ENCODE measurements around the gene UGT1A5.

Gene UGT1A5

GRCh38 chr2:233712611-233713261 lies at the start of gene UGT1A5:
UGT1A5 (plus strand) TSS chr2:233712907; CDS start chr2:233712992, 85 bp downstream.
- DNase-seq = no peak

- no peak for DNase-seq
These were observed 48.8 kb upstream of the UGT1A5 start for GRCh38 chr2:233663911-233664310.

- DNase-seq = no peak
These were observed 44.0 kb upstream of the UGT1A5 start for GRCh38 chr2:233668605-233669260.

GRCh38 chr2:233671290-233672161 lies 41.2 kb upstream of the UGT1A5 start, which contains the start of gene UGT1A9:
UGT1A9 (plus strand) TSS chr2:233671898; CDS start chr2:233671935, 37 bp downstream.
- DNase-seq = no peak

- no peak for DNase-seq
These were observed 39.8 kb upstream of the UGT1A5 start for GRCh38 chr2:233672886-233673285.

- DNase-seq = no peak
These were observed 38.8 kb upstream of the UGT1A5 start for GRCh38 chr2:233673896-233674295.

GRCh38 chr2:233674314-233674713 lies 38.4 kb upstream of the UGT1A5 start:
- DNase-seq = no peak

GRCh38 chr2:233674995-233675394 lies 37.7 kb upstream of the UGT1A5 start:
- no peak for DNase-seq

- no peak for DNase-seq
These were observed 36.7 kb upstream of the UGT1A5 start for GRCh38 chr2:233676046-233676445.

- no peak for DNase-seq
These were observed 33.5 kb upstream of the UGT1A5 start for GRCh38 chr2:233679196-233679595.

- no peak for DNase-seq
These were observed 32.2 kb upstream of the UGT1A5 start for GRCh38 chr2:233680361-233681045.

GRCh38 chr2:233681521-233682099 lies 31.1 kb upstream of the UGT1A5 start, which contains the start of gene UGT1A7:
UGT1A7 (plus strand) TSS chr2:233681901; CDS start chr2:233681938, 37 bp downstream.
- no peak for DNase-seq

- no peak for DNase-seq
These were observed 28.1 kb upstream of the UGT1A5 start for GRCh38 chr2:233684640-233685039.

- DNase-seq = no peak
These were observed 25.8 kb upstream of the UGT1A5 start for GRCh38 chr2:233686928-233687327.

- DNase-seq = no peak
These were observed 24.4 kb upstream of the UGT1A5 start for GRCh38 chr2:233688341-233688740.

GRCh38 chr2:233689031-233689430 lies 23.7 kb upstream of the UGT1A5 start:
- no peak for DNase-seq

GRCh38 chr2:233689501-233689900 lies 23.2 kb upstream of the UGT1A5 start:
- no peak for DNase-seq

GRCh38 chr2:233690444-233690843 lies 22.3 kb upstream of the UGT1A5 start:
- DNase-seq = no peak

GRCh38 chr2:233691443-233692433 lies 21.0 kb upstream of the UGT1A5 start:
- DNase-seq = no peak

GRCh38 chr2:233692648-233693047 lies 20.1 kb upstream of the UGT1A5 start, which contains the start of gene UGT1A6:
UGT1A6 (plus strand) TSS chr2:233692890; CDS start chr2:233693005, 115 bp downstream.
- DNase-seq = no peak

GRCh38 chr2:233693963-233694362 lies 18.7 kb upstream of the UGT1A5 start:
- no peak for DNase-seq

Data from effector CD8-positive, alpha-beta T cell (primary cell).